GM19099 (cell line): ENCODE data around the gene BSG.

ENCODE experiments used
- POLR2A ChIP-seq: IDR thresholded peaks from 3 replicates; pipeline ENCODE4 v1.6.1; 2011; ENCODE audit warnings: low read depth; ENCODE audit not compliant: insufficient read length; ENCODE audit errors: extremely low read depth

BSG gene

GRCh38 chr19:554817-555216 lies 17.6 kb upstream of the BSG start:
- TF ChIP-seq POLR2A = no peak

DNA sequence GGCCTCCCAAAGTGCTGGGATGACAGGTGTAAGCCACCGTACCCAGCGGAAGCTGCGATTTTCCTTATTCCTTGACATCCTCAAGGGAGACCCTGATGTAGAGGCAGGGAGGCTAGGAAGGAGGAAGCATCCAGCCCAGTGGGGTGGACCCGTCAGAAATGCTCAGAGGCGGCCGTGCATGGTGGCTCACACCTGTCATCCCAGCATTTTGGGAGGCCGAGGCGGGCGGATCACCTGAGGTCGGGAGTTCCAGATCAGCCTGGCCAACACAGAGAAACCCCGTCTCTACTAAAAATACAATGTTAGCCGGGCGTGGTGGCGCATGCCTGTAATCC lies 17.0 kb upstream of the BSG start:
- no peak for TF ChIP-seq POLR2A

GRCh38 chr19:556611-557382 lies 15.6 kb upstream of the BSG start:
- no peak for TF ChIP-seq POLR2A

GRCh38 chr19:558770-559439 lies 13.5 kb upstream of the BSG start:
- TF ChIP-seq POLR2A = no peak

- no peak for TF ChIP-seq POLR2A
These were observed 12.3 kb upstream of the BSG start for GRCh38 chr19:560121-560520.

DNA sequence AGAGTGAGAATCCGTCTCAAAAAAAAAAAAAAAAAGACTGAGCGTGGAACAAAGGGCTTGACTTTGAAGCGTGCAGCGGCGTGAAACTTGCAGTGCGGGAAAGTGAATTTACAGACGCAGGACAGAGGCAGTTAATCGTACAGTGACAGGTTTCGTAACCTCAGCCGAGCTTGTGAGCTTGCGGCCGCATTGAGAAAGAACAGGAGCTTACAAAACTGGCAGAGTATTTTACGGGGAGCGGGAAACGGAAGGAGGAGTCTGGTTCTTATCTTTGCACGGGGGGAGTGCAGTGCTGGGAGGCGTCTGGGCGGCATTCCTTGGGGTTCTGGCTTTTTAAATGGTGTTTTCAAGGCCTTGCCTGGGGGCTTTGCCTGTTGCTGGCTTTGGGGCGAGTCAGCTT lies 6.0 kb upstream of the BSG start:
- TF ChIP-seq POLR2A = no peak

- no peak for TF ChIP-seq POLR2A
These were observed 5.6 kb upstream of the BSG start for GRCh38 chr19:566844-567243.

DNA sequence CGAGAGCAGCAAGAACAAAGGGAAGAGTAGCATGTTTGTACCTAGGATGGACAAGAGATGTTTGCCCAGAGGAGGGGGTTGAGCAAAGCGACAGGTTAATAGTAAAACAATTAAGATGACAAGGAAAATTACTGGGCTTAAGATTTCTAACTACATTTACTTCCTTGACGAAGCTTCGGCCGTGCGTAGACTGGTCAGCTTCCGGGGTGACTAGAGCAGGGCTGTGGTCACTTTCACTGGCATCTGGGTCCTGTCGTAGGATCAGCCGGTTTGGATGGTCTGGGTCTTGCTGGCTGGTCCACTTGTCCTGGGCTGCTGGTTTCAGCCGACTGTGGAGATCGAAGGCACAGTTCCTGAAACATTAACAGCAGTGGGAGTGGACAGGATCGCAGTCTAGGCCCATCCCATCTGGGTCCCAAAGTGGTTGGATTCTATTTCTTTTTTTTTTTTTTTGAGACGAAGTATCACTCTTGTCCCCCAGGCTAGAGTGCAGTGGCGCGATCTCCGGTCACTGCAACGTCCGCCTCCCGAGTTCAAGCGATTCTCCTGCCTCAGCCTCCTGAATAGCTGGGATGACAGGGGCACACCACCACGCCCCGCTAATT lies 5.0 kb upstream of the BSG start:
- TF ChIP-seq POLR2A = no peak

DNA sequence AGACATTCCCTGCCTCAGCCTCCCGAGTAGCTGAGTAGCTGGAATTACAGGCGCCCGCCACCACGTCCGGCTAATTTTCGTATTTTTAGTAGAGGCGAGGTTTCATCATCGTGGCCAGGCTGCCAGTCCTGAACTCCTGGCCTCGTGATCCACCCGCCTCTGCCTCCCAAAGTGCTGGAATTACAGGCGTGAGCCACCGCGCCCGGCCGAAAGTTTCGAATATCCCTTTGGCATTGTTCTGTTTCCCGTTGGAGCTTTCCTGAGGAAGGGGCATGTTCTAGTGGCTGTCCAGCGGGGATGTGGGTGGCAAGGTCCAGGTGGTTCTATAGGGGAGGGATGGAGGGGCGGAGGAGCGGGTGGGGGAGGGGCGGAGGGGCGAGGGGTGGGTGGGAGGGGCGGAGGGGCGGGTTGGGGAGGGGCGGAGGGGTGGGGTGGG lies 2.1 kb upstream of the BSG start:
- TF ChIP-seq POLR2A = no peak

- TF ChIP-seq POLR2A = no peak
These were observed 1.3 kb upstream of the BSG start for GRCh38 chr19:570937-571565.

DNA sequence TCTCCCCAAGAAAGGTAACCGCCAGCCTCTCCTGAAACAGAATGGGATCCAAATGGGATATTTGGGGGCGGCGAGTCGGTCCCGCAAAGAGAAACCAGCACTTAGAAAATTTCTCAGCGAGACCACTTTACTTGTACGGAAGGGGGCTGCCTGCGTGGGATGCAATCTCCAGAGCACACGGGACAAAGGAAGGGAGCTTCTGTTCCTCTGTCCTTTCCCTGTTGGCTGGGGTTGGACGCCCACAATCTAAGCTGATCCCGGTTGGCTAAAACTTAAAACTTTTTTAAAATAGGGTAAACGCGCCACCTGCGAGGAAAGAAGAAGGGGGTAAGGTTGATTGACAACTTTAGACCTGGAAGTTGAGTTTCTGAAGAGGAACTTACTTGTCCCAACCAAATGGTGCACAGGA lies 826 bp upstream of the BSG start:
- no peak for TF ChIP-seq POLR2A

GRCh38 chr19:572743-573518 lies 535 bp downstream of the BSG start:
- no peak for TF ChIP-seq POLR2A

DNA sequence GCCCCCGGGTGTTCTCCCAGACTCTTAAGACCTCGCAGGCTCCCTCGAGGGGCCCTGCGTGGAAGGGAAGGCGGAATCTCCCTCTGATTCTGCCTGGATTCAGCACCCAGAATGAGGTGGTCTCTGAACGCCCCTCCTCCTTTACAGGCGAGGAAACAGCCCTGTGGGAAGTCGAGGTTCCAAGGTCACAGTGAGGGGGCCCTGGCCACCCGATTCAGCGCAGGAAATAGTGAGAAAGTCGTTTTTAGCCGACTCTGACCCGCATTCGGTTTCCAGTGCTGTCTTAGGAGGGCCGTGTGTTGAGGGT lies 1.1 kb downstream of the BSG start:
- no peak for TF ChIP-seq POLR2A

DNA sequence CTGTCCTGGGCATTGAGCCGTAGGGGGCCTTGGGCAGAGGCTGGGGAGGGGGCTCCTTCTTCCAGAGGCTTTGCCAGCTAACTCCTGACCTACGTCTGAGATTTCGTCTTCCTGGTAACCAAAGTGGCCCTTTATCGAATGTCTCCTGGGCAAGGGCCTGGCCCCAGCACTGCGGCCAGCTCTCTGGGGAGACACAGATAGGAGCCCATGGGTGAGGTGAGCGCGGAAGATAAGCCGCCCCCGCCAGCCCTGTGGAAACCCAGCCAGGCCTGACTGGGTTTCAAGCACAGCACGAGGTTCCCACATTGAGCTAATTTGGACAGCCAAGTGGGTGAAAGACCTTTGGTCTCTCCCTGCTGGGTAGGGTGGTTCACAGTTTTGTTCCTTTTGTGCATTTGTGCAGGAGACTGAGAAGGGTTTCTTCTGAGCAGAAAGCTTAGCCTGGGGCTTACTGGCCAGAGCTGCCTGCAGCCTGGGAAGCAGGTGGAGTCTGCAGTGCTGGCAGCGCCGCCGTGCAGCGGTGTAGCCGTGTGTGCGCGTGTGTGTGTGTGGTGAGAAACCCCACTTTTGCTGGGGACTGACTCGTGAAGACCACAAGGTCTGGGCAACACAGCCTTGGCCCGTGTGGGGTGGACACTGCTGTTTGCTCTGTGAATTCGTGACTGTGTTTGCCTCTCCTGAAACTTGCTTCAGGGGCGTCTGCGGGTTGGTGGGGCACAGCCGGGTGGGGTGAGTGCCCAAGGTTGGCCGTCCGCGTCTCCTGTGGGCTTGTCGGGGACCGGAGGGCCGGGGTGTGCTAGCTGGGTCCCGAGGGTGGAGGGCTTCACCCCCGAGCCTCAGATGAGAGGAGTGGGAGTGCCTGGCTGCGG lies 2.5 kb downstream of the BSG start:
- no peak for TF ChIP-seq POLR2A

DNA sequence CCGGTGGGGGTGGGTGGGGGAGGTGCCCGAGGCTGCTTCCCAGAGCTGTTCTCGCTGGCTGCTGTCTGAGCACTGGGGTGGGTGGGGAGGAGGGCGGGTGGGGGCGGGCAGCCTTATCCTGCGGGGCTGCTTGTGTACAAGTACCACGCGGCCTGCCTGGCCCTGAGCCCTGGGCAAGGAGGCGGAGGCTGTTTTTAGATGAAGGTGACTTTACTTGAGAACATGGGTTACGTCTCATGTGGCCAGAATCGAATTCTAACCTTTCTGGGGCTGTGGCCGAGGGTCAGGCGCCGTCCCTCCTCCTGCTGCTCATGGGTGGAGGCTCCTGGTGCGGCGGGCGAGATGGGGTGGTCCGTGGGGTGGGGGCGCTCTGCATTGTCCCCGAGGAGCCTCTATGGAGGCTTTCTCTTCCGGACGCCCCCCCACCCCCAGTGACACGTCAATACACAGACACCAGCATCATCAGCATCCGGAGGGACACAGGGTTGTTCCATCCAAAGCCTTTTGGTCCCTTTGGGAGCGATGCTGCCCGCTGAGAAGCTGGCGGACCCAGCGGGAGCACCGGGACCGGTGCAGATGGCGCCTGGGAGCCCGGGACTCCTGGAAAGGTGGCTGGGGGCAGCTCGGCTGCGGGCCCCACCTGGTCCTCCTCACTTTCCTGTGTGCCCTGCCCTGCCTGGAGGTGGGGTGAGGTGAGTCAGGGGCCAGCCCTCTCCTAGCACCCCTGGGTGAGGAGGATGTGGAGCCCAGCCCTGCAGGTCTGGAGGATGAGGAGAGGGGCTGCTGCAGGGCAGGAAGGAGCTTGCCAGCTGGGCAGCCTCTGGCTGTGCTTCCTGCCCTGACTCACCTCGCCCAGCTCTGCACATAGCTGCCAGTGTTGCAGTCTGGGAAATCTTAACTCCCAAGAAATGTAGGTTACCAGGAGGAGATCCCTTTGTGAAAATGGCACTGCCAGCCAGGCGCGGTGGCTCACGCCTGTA lies 3.4 kb downstream of the BSG start:
- TF ChIP-seq POLR2A = no peak
